ENCODE data around the gene PREP.

DNA sequence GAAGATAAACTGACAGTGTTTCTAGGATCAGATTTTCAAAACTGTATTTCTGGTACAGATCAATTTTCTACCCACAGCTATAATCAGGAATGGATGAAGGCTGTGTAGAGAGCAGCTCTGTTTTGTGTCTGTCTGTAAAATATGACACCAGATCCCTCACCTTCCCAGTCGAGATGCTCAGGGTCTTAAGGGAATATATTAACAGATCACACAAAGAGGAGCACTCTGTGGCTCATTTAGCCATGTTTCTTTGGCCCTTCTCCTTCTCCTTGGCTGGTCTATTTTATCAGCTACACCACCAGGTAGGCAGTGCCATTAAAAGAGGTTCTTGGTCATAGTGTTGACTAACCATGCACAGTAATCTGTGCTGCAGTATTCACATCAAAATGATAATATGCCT is 82.6 kb downstream of the PREP start:
- TF ChIP-seq, protein P1, sequence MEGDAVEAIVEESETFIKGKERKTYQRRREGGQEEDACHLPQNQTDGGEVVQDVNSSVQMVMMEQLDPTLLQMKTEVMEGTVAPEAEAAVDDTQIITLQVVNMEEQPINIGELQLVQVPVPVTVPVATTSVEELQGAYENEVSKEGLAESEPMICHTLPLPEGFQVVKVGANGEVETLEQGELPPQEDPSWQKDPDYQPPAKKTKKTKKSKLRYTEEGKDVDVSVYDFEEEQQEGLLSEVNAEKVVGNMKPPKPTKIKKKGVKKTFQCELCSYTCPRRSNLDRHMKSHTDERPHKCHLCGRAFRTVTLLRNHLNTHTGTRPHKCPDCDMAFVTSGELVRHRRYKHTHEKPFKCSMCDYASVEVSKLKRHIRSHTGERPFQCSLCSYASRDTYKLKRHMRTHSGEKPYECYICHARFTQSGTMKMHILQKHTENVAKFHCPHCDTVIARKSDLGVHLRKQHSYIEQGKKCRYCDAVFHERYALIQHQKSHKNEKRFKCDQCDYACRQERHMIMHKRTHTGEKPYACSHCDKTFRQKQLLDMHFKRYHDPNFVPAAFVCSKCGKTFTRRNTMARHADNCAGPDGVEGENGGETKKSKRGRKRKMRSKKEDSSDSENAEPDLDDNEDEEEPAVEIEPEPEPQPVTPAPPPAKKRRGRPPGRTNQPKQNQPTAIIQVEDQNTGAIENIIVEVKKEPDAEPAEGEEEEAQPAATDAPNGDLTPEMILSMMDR (IDR thresholded peaks at IDR 0.05), result no peak
- no peak for TF ChIP-seq POLR2A (IDR thresholded peaks at IDR 0.05)
